ENCODE data around the gene CA12.

Gene CA12

DNA sequence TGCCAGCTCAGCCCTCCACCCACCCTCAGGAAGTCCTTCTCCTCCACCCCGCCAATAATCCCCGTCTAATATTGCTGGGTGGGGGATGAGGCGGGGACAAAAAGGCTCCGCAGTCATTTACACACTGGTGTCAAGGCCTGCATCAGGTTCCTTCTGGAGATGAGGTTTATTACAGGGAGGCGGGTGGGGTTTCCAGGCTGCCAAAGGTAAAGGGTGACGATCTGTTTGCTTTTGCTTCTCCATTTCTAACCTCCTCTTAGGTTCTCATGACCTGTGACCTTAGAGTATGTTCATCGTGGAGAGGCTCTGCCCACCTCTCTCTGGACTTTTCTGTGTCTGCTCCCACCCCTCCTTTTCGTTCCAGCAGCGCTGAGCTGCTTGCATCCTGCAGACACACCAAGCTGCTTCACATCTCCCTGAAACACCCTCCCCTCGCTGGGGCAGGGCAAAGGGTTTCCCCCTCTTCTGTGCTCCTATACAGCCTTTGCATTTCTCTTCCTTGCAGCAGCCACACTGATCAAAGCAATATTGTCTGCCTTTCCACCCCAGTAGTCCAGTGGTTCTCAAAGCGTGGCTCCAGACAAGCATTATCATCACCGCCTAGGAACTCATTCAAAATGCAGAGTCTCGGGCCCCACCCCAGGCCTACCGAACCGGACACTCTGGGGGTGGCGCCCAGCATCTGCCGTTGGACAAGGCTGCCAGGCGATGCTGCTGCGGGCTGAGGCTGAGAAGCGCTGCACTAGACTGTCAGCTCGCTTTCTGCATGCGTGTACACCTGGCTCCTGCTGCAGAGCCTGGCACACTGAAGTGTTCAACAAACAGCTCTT is 26.6 kb downstream of the CA12 start:
- Histone ChIP-seq H3K9me3 (no peaks in the 10 kb centered on the region), H3K27me3 (peaks cover 27% of the 10 kb centered on the region), H3K4me3 (ENCODE audit: low read depth, low read length) (no peak overlapping the region), H3K36me3 (no peaks in the 10 kb centered on the region), H3K4me1 (no peaks in the 10 kb centered on the region)
- no peak for DNase-seq
- TF ChIP-seq, protein P1, sequence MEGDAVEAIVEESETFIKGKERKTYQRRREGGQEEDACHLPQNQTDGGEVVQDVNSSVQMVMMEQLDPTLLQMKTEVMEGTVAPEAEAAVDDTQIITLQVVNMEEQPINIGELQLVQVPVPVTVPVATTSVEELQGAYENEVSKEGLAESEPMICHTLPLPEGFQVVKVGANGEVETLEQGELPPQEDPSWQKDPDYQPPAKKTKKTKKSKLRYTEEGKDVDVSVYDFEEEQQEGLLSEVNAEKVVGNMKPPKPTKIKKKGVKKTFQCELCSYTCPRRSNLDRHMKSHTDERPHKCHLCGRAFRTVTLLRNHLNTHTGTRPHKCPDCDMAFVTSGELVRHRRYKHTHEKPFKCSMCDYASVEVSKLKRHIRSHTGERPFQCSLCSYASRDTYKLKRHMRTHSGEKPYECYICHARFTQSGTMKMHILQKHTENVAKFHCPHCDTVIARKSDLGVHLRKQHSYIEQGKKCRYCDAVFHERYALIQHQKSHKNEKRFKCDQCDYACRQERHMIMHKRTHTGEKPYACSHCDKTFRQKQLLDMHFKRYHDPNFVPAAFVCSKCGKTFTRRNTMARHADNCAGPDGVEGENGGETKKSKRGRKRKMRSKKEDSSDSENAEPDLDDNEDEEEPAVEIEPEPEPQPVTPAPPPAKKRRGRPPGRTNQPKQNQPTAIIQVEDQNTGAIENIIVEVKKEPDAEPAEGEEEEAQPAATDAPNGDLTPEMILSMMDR (IDR thresholded peaks at IDR 0.05; ENCODE audit: low read depth, low read length), result no peak

- H3K4me1 ChIP-seq, result no peaks in the 10 kb centered on the region
- no peak for DNase-seq
- TF ChIP-seq, protein P1 (IDR thresholded peaks at IDR 0.05; ENCODE audit: low read depth, low read length), result no peak
- H3K9me3 ChIP-seq, result no peaks in the 10 kb centered on the region
- no peaks in the 10 kb centered on the region for H3K36me3 ChIP-seq
- no peak overlapping the region for H3K4me3 ChIP-seq (ENCODE audit: low read depth, low read length)
- H3K27me3 ChIP-seq, result peaks cover 16% of the 10 kb centered on the region
These were observed 27.8 kb downstream of the CA12 start for GRCh38 chr15:63353887-63354286.

DNA sequence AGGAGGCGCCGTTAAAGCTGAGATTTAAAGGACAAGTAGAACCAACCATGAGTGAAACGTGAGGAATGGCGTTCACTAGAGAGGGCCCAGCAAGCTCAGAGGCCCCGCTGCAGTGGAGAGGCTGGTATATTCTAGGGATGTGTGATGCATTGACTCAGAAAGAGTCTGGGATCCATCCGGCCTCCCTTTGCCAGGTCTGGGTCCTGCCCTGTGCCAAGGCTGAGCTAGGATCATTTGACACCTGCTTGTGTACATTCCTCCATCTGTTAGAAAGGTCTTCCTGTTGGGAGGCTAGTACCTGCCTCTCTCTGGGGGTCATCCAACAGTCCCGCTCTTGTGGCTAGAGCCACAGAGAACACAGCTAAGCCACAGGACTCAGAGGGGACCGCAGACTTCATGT is 28.4 kb downstream of the CA12 start:
- Histone ChIP-seq H3K9me3 (no peaks in the 10 kb centered on the region), H3K36me3 (no peaks in the 10 kb centered on the region), H3K4me3 (ENCODE audit: low read depth, low read length) (no peak overlapping the region), H3K27me3 (peaks cover 9% of the 10 kb centered on the region), H3K4me1 (no peaks in the 10 kb centered on the region)
- TF ChIP-seq, protein P1 (IDR thresholded peaks at IDR 0.05; ENCODE audit: low read depth, low read length), result no peak
- no peak for DNase-seq

GRCh38 chr15:63352808-63353207 is 28.8 kb downstream of the CA12 start:
- H3K4me3 ChIP-seq (ENCODE audit: low read depth, low read length), result no peak overlapping the region
- peaks cover 2% of the 10 kb centered on the region for H3K4me1 ChIP-seq
- DNase-seq, result no peak
- TF ChIP-seq, protein P1 (IDR thresholded peaks at IDR 0.05; ENCODE audit: low read depth, low read length), result no peak
- peaks cover 5% of the 10 kb centered on the region for H3K27me3 ChIP-seq
- H3K36me3 ChIP-seq, result no peaks in the 10 kb centered on the region
- no peaks in the 10 kb centered on the region for H3K9me3 ChIP-seq

DNA sequence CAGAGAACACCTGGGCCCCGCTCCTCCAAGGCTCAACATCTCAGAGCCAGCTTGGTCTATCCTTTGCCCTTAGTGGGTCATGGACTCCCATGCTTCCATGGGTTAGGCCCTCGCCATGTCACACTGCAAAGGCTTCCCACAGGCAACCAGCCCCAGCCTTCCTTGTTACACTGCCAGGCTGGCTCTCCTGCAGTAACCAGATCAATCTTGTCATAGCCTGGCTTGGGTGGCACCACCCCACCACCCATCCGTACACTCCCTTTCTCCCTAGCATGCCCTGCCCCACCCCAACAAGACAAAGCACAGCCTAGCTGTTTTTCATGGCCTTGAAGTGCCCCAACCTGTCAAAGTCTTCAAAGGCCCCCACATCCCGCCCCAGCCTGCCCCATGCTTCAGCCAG is 30.5 kb downstream of the CA12 start:
- no peak for DNase-seq
- no peak overlapping the region for H3K4me3 ChIP-seq (ENCODE audit: low read depth, low read length)
- H3K4me1 ChIP-seq, result peaks cover 12% of the 10 kb centered on the region
- TF ChIP-seq, protein P1 (IDR thresholded peaks at IDR 0.05; ENCODE audit: low read depth, low read length), result no peak
- no peaks in the 10 kb centered on the region for H3K9me3 ChIP-seq
- no peaks in the 10 kb centered on the region for H3K36me3 ChIP-seq
- peaks cover 3% of the 10 kb centered on the region for H3K27me3 ChIP-seq

GRCh38 chr15:63350178-63350621 is 31.4 kb downstream of the CA12 start:
- DNase-seq, result no peak
- TF ChIP-seq, protein P1 (IDR thresholded peaks at IDR 0.05; ENCODE audit: low read depth, low read length), result no peak
- no peaks in the 10 kb centered on the region for H3K36me3 ChIP-seq
- H3K9me3 ChIP-seq, result no peaks in the 10 kb centered on the region
- H3K4me3 ChIP-seq (ENCODE audit: low read depth, low read length), result no peak overlapping the region
- peaks cover 3% of the 10 kb centered on the region; the same call in 1 of the 2 replicates for H3K27me3 ChIP-seq
- peaks cover 12% of the 10 kb centered on the region for H3K4me1 ChIP-seq
